NCI-H69 (cell line): Measurements from ENCODE around the gene RPS15A.

ENCODE experiments used
- DNase-seq: peaks from one replicate; lab custom pipeline; 2025; lab: John Stamatoyannopoulos, UW

RPS15A gene

GRCh38 chr16:18789850-18790706 lies at the start of gene RPS15A:
TSS of gene RPS15A (minus strand) at chr16:18790334. CDS start at chr16:18789113, 1,221 bp downstream.
- peak; percentile 99 for DNase-seq

- DNase-seq: no peak
Measured at GRCh38 chr16:18839555-18839954, 49.4 kb upstream of the RPS15A start.

- no peak for DNase-seq
Measured at GRCh38 chr16:18836702-18837101, 46.6 kb upstream of the RPS15A start.

- DNase-seq: no peak
Measured at GRCh38 chr16:18834864-18835263, 44.7 kb upstream of the RPS15A start.

- DNase-seq: no peak
Measured at GRCh38 chr16:18833707-18834505, 43.8 kb upstream of the RPS15A start.

- no peak for DNase-seq
Measured at GRCh38 chr16:18832613-18833012, 42.5 kb upstream of the RPS15A start.

- no peak for DNase-seq
Measured at GRCh38 chr16:18832006-18832405, 41.9 kb upstream of the RPS15A start.

GRCh38 chr16:18829251-18829650 lies 39.1 kb upstream of the RPS15A start:
- DNase-seq: no peak

GRCh38 chr16:18827890-18828289 lies 37.8 kb upstream of the RPS15A start:
- DNase-seq: no peak

GRCh38 chr16:18816286-18816685 lies 26.2 kb upstream of the RPS15A start:
- no peak for DNase-seq

GRCh38 chr16:18811925-18812324 lies 21.8 kb upstream of the RPS15A start:
- DNase-seq: no peak

GRCh38 chr16:18809165-18809564 lies 19.0 kb upstream of the RPS15A start:
- no peak for DNase-seq

- no peak for DNase-seq
Measured at GRCh38 chr16:18805257-18805773, 15.2 kb upstream of the RPS15A start.

- DNase-seq: no peak
Measured at GRCh38 chr16:18804540-18804939, 14.4 kb upstream of the RPS15A start.

GRCh38 chr16:18803569-18804462 lies 13.7 kb upstream of the RPS15A start:
- no peak for DNase-seq

GRCh38 chr16:18802767-18803343 lies 12.7 kb upstream of the RPS15A start:
- peak; percentile 14 for DNase-seq

- peak; percentile 100 for DNase-seq
Measured at GRCh38 chr16:18801145-18801972, 11.2 kb upstream of the RPS15A start, which contains the start of gene ARL6IP1. TSS of gene ARL6IP1 (minus strand) at chr16:18801549. CDS start at chr16:18801466, 83 bp downstream.

- peak; percentile 58 for DNase-seq
Measured at GRCh38 chr16:18800775-18801144, 10.6 kb upstream of the RPS15A start.

- DNase-seq: peak; percentile 33
Measured at GRCh38 chr16:18800293-18800692, 10.2 kb upstream of the RPS15A start.

- DNase-seq: no peak
Measured at GRCh38 chr16:18799500-18799899, 9.4 kb upstream of the RPS15A start.
